ENCODE data around the gene VCY.
"Not testable (repeated sequence)": the region's sequence is repeated elsewhere in the genome, so short reads cannot be mapped to it uniquely, and the experiment has no call there.

GRCh38 chrY:14011916-14012315 lies 25.6 kb upstream of the VCY start:
- TF ChIP-seq, protein P1, sequence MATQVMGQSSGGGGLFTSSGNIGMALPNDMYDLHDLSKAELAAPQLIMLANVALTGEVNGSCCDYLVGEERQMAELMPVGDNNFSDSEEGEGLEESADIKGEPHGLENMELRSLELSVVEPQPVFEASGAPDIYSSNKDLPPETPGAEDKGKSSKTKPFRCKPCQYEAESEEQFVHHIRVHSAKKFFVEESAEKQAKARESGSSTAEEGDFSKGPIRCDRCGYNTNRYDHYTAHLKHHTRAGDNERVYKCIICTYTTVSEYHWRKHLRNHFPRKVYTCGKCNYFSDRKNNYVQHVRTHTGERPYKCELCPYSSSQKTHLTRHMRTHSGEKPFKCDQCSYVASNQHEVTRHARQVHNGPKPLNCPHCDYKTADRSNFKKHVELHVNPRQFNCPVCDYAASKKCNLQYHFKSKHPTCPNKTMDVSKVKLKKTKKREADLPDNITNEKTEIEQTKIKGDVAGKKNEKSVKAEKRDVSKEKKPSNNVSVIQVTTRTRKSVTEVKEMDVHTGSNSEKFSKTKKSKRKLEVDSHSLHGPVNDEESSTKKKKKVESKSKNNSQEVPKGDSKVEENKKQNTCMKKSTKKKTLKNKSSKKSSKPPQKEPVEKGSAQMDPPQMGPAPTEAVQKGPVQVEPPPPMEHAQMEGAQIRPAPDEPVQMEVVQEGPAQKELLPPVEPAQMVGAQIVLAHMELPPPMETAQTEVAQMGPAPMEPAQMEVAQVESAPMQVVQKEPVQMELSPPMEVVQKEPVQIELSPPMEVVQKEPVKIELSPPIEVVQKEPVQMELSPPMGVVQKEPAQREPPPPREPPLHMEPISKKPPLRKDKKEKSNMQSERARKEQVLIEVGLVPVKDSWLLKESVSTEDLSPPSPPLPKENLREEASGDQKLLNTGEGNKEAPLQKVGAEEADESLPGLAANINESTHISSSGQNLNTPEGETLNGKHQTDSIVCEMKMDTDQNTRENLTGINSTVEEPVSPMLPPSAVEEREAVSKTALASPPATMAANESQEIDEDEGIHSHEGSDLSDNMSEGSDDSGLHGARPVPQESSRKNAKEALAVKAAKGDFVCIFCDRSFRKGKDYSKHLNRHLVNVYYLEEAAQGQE (IDR thresholded peaks at IDR 0.05; ENCODE audit: unreplicated experiment): not testable (repeated sequence)
- TF ChIP-seq POLR2AphosphoS5 (IDR thresholded peaks at IDR 0.05; ENCODE audit: low read depth); EZH2 (IDR thresholded peaks at IDR 0.05; ENCODE audit: low read depth, unreplicated experiment); CTCF (conservative IDR thresholded peaks at IDR 0.05; ENCODE audit: low read depth in 2 of 2); JUNB (IDR thresholded peaks at IDR 0.05; ENCODE audit: unreplicated experiment); EZH2phosphoT487 (IDR thresholded peaks at IDR 0.05; ENCODE audit: unreplicated experiment); CREB1 (CRISPR knock-in tag; IDR thresholded peaks at IDR 0.05; ENCODE audit: low read depth): not testable (repeated sequence)

All from GM23338 (cell line).